Measurements from ENCODE around the gene IFRD2. TPM values are rescaled to one million over a fixed set of nuclear protein-coding genes. Genes with fewer than 3 reads are reported as not detected.

IFRD2 gene
- total and polyA plus RNA-seq, 9 of the 15 experiments (the other 6 are each of a cell fraction or from before 2014, with no cell fraction given): 30.5 to 115 (median 52.8) TPM

DNA sequence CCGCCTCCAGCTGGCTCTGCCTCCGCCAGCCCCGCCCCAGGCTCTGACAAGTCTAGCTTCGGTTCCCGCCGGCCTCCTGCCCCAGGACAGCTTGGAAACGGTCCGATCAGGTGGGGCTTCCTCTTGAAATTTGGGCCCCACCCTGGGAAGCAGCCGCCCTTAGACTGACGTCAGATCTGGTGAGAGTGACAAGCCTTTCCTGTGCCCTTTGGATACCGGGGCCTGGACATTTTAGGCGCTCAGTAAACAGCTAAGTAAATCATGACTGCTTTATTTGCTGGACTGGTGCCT is 7.4 kb upstream of the IFRD2 start (continued):
- no peak for TF ChIP-seq FOXA3 (CRISPR knock-in tag; conservative IDR thresholded peaks at IDR 0.05 in 1 of 2, IDR thresholded peaks at IDR 0.05 in 1 of 2)
- no peak for TF ChIP-seq JUN (IDR thresholded peaks at IDR 0.05; ENCODE audit: borderline replicate concordance, low read depth, low read length)
- TF ChIP-seq JUN (CRISPR knock-in tag; IDR thresholded peaks at IDR 0.05; ENCODE audit: borderline replicate concordance): no peak
- TF ChIP-seq ASH1L (IDR thresholded peaks at IDR 0.05; ENCODE audit: borderline replicate concordance, low read depth, partially characterized antibody): no peak
- no peak for TF ChIP-seq CBFA2T2 (conservative IDR thresholded peaks at IDR 0.05)
- TF ChIP-seq MYBL2 (IDR thresholded peaks at IDR 0.05; ENCODE audit: low read depth): no peak; the same call in 1 of the 2 replicates
- no peak for TF ChIP-seq MYBL2 (CRISPR knock-in tag; IDR thresholded peaks at IDR 0.05; ENCODE audit: borderline replicate concordance)
- TF ChIP-seq ZNF282 (CRISPR knock-in tag; IDR thresholded peaks at IDR 0.05): no peak
- TF ChIP-seq, protein P1, sequence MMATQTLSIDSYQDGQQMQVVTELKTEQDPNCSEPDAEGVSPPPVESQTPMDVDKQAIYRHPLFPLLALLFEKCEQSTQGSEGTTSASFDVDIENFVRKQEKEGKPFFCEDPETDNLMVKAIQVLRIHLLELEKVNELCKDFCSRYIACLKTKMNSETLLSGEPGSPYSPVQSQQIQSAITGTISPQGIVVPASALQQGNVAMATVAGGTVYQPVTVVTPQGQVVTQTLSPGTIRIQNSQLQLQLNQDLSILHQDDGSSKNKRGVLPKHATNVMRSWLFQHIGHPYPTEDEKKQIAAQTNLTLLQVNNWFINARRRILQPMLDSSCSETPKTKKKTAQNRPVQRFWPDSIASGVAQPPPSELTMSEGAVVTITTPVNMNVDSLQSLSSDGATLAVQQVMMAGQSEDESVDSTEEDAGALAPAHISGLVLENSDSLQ (IDR thresholded peaks at IDR 0.05): peak; percentile 93
- peak; percentile 18; the same call in 1 of the 2 replicates for TF ChIP-seq EP300 (IDR thresholded peaks at IDR 0.05; ENCODE audit: low read length)
- TF ChIP-seq SRSF9 (IDR thresholded peaks at IDR 0.05; ENCODE audit: borderline replicate concordance, low read depth, low read length): no peak
- no peak for TF ChIP-seq DDX20 (tag; IDR thresholded peaks at IDR 0.05; ENCODE audit: low read depth)
- TF ChIP-seq ERF (CRISPR knock-in tag; IDR thresholded peaks at IDR 0.05): no peak
- no peak for TF ChIP-seq HMGN3 (IDR thresholded peaks at IDR 0.05; ENCODE audit: borderline replicate concordance, extremely low read depth, insufficient read length, low read depth, low read length)
- TF ChIP-seq SRSF1 (IDR thresholded peaks at IDR 0.05; ENCODE audit: low read depth, low read length): no peak
- TF ChIP-seq SMC3 (conservative IDR thresholded peaks at IDR 0.05; ENCODE audit: insufficient read depth, low read depth, low read length): no peak
- TF ChIP-seq HNRNPK (IDR thresholded peaks at IDR 0.05; ENCODE audit: low read depth, low read length, poor library complexity, severe bottlenecking): no peak
- peak in 1 of 2 experiments; percentile 61; a peak in 2 of 4 replicates for TF ChIP-seq MAZ (CRISPR knock-in tag; conservative IDR thresholded peaks at IDR 0.05 in 1 of 2, IDR thresholded peaks at IDR 0.05 in 1 of 2)
- TF ChIP-seq MAFF (IDR thresholded peaks at IDR 0.05; ENCODE audit: low read length): no peak
- TF ChIP-seq KLF16 (IDR thresholded peaks at IDR 0.05): no peak
- no peak for TF ChIP-seq CHCHD3 (CRISPR knock-in tag; IDR thresholded peaks at IDR 0.05)
- TF ChIP-seq ZBED1 (IDR thresholded peaks at IDR 0.05): no peak
- TF ChIP-seq ARID1B (IDR thresholded peaks at IDR 0.05): no peak
- peak; percentile 77 for TF ChIP-seq ZFX (CRISPR knock-in tag; IDR thresholded peaks at IDR 0.05)
- TF ChIP-seq MEF2D (tag; conservative IDR thresholded peaks at IDR 0.05; ENCODE audit: low read depth): no peak
- TF ChIP-seq HMG20B (CRISPR knock-in tag; IDR thresholded peaks at IDR 0.05): no peak
- no peak for TF ChIP-seq FOXA1 (IDR thresholded peaks at IDR 0.05; ENCODE audit: borderline replicate concordance)
- TF ChIP-seq MXI1 (IDR thresholded peaks at IDR 0.05; ENCODE audit: low read depth, low read length): no peak
- TF ChIP-seq ZNF217 (CRISPR knock-in tag; IDR thresholded peaks at IDR 0.05): no peak
- peak; percentile 75 for TF ChIP-seq JUND (IDR thresholded peaks at IDR 0.05; ENCODE audit: borderline replicate concordance, low read depth, low read length)
- peak; percentile 9; the same call in 1 of the 3 replicates for TF ChIP-seq JUND (tag; IDR thresholded peaks at IDR 0.05; ENCODE audit: borderline replicate concordance, low read depth, low read length)
- TF ChIP-seq ESRRA (IDR thresholded peaks at IDR 0.05; ENCODE audit: borderline replicate concordance, low read depth): peak; percentile 20; the same call in 1 of the 2 replicates
- no peak for TF ChIP-seq COPS2 (conservative IDR thresholded peaks at IDR 0.05)
